ENCODE results near the gene INSIG1.

GRCh38 chr7:155342313-155342712 is 44.6 kb downstream of the INSIG1 start:
- TF ChIP-seq CTCF (IDR thresholded peaks at IDR 0.05; ENCODE audit: borderline replicate concordance, extremely low read depth, low read length, poor library complexity, severe bottlenecking) = no peak
- TF ChIP-seq EZH2 (IDR thresholded peaks at IDR 0.05; ENCODE audit: borderline replicate concordance, low read depth, low read length, severe bottlenecking) = no peak

All from DND-41 (cell line).